Endometrial microvascular endothelial cells (primary cell): ENCODE data around the gene RALGAPA1. TPM values are rescaled to one million over a fixed set of nuclear protein-coding genes. Genes with fewer than 3 reads are reported as not detected.
"Not testable (repeated sequence)": the region's sequence is repeated elsewhere in the genome, so short reads cannot be mapped to it uniquely, and the experiment has no call there.

Source experiments
- in situ Hi-C: cut with HindIII; loops from 2 replicates; pipeline ENCODE4 v1.10.0; 2017; ENCODE audit warnings: low sequenced_read_pairs, low pct_unique_long_range_greater_than_20kb; ENCODE audit errors: inconsistent ontology term
- total RNA-seq: library from RNA; depleted of rRNA; stranded (reverse); fragments of >200 nt; gene quantifications from one replicate; pipeline ENCODE4 v1.2.3, GENCODE V29; 2015; ENCODE audit errors: inconsistent ontology term

RALGAPA1 gene
- total RNA-seq, result 16.4 TPM

DNA sequence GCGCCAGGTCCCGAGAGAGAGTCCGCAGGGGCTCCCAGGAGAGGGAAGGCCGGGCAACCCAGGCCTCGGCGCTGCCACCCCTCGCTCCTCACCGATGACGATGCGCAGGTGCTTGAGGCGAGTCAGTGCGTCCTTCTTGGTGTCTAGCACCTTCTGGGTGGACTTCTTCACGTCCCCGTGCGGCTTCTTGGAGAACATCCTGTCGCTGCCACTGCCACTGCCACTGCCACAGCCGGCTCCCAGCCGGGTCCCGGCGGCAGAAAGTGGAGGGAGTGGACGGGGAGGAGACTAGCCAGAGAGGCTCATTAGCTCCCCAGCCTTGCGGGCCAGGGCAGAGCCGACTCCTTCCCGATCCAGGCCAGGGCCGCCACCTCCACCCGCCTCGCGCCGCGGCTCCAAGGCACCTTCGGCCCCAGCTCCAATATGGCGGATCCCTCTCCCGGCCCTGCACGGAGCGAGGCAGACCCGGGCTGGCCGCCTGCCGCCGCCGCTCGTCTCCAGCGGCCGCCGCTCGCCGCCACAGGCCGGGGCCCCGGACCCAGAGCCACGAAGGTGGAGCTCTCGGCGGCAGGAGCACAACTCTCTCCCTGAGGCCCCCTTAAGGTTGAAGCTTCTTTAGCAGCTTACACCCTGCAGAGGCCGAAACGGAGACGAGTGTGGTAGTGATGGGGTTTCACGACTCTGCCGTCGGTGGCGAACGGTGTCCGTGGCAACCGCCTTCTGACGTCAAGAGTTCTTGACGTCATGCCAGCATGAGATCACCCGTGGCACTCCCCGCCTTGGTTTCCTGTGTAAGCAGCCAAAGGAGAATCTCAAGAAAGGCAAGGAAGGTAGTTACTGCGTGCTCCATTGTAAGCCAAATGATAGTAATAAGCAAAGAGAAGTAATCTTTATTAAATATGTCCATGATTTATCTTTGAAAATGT, at the start of gene RALGAPA1:
TSS of gene RALGAPA1 (minus strand) at position 658 of the 926 bp plus-strand sequence. CDS start at position 198, 460 bp downstream.
- in situ Hi-C loops, result not testable (repeated sequence)

DNA sequence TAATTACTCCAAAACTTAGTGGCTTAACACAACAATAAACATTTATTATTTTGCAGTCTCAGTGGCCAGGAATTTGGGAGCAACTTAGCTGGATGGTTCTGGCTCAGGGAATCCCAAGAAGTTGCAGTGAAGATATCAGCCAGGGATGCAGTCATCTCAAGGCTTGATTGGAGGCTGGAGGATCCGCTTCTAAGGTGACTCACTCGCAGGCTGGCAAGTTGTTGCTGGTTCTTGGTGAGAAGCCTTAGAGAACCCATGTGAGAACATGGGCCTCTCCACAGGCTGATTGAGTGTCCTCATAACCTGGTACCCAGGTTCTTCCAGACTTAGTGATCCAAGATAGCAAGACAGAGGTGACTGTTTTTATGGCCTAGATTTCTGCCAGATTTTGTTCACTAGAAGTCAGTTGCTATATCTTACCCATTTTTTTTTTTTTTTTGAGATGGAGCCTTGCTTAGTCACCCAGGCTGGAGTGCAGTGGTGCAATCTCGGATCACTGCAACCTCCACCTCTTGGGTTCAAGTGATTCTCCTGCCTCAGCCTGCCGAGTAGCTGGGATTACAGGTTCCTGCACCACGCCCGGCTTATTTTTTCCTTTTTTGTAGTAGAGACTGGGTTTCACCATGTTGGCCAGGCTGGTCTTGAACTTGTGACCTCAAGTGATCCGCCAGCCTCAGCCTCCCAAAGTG, 49.6 kb upstream of the RALGAPA1 start:
- in situ Hi-C loops, result no loop called here

DNA sequence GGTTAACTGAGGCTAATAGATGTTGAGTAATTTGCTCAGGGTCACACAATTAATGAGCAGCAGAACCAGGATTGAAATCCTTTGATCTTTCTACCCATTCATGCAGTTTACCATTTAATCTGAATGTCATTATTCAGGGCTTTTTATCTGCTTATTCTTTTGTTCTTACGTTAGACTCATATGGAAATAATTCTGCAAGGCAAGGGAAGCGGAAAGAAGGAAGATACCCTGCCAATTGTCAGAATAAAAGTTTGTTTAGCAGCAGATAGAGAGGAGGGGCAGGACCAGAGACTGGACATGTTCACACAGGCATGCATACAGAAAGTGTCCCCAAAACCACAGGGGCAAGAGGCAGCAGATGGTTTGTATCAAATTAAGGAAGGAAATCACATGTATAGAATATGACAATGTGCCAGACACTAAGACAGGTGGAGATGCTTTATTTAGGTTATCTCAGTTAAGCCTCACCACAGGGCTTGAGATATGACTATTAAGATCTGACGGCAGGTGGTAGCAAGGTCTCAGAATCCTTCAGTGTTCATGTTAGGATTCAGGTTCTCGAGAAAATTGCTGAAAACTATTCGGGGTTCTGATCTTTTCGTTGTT, 46.9 kb upstream of the RALGAPA1 start:
- in situ Hi-C loops, result no loop called here

DNA sequence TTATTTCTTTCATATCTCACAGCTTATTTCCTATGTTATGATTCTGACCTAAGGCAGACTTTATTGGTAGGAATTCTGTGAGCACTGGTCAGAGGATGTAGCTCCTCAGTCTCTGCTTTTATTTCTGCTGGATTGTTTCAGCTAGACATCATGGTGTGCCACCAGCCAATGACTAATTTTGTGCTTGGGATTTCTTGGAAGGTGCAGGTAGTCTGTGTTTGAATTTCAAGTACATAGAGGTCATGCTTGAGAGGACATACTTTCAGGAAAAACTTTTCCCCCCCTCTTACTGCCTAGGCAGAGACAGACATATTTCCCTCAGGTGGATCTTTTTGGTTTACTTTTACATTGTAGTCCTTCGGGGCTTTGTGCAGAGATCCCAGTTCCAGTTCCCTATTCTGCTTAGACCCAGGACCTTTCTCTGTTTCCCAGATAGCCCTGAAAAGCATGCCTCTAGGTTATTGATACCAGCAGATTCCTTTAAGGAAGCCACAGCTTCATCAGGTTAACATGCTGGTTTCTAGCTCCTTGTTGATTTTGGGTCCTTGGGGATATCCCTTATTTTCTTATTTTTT, 45.7 kb upstream of the RALGAPA1 start:
- in situ Hi-C loops, result no loop called here

DNA sequence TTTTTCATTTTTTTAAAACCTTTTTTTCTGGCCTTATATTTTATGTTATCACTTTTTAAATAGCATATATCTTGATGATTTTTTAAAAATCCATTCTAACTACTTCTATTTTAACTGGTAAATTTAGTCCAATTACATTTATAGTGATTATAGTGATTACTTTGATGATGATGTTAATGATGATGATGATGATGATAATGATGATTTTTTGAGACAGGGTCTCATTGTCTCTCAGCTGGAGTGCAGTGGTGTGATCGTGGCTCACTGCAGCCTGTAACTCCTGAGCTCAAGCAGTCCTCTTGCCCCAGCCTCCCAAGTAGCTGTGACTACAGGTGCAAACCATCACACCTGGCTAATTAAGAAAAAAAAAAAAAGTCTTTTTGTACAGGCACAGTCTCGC, 44.1 kb upstream of the RALGAPA1 start:
- in situ Hi-C loops, result no loop called here

DNA sequence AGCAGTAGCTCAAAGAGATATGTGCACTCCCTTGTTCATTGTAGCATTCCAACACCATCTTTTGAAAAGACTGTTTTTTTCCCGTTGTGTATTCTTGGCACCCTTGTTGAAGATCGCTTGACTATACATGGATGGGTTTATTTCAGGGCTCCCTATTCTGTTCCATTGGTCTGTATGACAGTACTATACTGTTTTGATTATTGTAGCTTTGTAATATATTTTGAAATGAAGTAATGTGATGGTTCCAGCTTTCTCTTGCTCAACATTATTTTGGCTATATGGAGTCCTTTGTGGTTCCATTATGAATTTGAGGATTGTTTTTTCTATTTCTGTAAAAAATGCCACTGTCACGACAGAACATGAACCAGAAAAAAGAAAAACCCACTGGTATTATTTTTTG, 42.7 kb upstream of the RALGAPA1 start:
- in situ Hi-C loops, result no loop called here

DNA sequence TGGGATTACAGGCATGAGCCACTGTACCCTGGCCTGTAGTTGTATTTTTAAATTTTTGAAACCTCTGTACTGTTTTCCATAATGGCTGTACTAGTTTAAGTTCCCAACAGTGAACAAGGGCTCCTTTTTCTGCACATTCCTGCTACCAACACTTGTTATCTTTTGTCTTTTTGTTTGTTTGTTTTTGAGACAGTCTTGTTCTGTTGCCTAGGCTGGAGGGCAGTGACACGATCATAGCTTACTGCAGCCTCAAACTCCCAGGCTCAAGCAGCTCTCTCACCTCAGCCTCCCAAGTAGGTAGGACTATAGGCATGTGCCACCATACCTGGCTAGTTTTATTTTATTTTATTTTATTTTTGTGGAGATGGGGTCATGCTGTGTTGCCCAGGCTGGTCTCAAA, 40.0 kb upstream of the RALGAPA1 start:
- in situ Hi-C loops, result no loop called here

DNA sequence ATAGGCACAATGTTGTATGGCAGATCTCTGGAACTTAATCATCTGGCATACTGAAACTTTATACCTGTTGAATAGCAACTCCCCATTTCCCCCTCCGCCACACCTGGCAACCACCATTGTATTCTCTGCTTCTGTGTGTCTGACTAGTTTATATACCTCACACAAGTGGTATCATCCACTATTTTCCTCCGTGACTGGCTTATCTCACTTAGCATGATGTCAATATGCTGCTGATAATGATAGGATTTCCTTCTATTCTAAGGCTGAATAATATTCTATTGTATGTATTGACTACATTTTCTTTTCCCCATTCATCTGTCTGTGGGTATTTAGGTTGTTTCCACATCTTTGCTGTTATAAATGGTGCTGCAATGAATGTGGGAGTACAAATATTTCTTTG, 38.5 kb upstream of the RALGAPA1 start:
- in situ Hi-C loops, result no loop called here

DNA sequence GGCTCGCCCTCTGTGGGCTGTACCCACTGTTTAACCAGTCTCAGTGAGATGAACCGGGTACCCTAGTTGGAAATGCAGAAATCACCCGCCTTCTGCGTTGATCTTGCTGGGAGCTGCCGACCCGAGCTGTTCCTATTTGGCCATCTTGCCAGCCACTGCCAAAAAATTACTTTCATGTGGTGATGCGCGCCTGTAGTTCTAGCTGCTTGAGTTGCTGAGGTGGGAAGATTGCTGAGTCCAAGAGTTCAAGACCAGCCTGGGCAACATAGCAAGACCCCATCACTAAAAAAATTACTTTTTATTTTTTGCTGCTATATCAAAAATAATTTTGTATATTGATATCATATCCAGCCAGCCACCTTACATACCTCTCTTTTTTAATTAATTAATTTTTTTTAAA, 35.4 kb upstream of the RALGAPA1 start:
- in situ Hi-C loops, result no loop called here

DNA sequence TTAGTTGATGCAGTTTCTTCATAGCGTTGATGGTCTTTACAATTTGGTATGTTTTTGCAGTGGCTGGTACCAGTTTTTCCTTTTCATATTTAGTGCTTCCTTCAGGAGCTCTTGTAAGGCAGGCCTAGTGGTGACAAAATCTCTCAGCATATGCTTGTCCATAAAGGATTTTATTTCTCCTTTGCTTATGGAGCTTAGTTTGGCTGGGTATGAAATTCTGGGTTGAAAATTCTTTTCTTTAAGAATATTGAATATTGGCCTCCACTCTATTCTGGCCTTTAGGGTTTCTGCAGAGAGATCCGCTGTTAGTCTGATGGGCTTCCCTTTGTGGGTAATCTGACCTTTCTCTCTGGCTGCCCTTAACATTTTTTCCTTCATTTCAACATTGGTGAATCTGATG, 33.1 kb upstream of the RALGAPA1 start:
- in situ Hi-C loops, result not testable (repeated sequence)

DNA sequence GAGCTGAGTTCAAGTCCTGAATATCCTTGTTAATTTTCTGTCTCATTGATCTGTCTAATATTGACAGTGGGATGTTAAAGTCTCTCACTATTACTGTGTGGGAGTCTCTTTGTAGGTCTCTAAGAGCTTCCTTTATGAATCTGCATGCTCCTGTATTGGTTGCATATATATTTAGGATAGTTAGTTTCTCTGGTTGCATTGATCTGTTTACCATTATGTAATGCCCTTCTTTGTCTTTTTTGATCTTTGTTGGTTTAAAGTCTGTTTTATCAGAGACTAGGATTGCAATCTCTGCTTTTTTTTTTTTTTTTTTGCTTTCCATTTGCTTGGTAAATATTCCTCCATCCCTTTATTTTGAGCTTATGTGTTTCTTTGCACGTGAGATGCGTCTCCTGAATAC, 32.6 kb upstream of the RALGAPA1 start:
- in situ Hi-C loops, result not testable (repeated sequence)

DNA sequence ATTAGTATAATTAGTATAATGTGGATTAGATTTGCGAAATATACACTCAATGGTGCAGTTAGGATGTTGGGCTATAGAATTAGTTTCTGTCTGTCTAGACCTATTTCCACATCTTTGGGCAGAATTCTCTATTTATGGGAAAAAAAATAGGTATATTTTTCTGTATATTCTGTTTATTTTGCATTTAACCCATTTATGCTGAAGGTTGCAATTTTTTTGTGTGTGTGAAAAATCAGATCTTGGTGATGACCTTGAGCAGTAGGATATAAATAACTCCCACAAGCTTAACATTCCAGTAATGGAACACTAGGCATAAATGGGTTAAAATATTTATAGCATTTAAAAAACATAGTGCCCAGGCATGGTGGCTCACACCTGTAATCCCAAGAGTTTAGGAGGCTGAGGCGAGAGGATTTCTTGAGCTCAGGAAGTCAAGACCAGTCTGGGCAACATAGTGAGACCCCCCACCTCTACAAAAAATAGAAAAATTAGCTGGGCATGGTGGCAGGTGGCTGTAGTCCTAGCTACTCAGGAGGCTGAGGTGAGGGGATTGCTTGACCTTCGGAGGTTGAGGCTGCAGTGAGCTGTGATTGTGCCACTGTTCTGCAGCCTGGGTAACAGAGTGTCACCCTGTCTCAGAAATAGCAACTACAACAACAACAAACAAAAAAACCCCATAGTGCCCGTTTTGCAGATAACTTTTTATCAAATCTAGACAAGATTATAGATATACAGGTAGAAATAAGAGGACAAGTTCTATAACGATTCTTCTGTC, 26.3 kb upstream of the RALGAPA1 start:
- in situ Hi-C loops, result no loop called here

DNA sequence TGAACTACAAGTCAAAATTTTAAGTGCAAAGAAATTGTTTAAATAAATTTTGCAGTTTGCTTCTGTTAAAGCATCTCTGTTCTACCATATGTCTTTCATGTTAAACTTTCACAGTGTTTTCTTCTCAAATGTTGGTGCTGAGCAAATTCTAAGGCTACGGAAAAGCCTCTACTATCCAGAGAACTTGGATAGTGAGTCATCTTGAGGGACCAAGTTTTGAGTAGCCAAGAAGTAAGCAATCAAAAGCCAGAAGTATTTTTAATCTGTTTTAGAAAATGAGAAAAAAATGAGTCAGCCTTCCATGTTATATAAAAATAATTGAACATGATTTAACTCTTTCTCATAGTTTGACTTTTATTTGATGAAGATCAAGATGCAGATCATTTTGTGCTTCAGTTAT, 20.4 kb upstream of the RALGAPA1 start:
- in situ Hi-C loops, result no loop called here

DNA sequence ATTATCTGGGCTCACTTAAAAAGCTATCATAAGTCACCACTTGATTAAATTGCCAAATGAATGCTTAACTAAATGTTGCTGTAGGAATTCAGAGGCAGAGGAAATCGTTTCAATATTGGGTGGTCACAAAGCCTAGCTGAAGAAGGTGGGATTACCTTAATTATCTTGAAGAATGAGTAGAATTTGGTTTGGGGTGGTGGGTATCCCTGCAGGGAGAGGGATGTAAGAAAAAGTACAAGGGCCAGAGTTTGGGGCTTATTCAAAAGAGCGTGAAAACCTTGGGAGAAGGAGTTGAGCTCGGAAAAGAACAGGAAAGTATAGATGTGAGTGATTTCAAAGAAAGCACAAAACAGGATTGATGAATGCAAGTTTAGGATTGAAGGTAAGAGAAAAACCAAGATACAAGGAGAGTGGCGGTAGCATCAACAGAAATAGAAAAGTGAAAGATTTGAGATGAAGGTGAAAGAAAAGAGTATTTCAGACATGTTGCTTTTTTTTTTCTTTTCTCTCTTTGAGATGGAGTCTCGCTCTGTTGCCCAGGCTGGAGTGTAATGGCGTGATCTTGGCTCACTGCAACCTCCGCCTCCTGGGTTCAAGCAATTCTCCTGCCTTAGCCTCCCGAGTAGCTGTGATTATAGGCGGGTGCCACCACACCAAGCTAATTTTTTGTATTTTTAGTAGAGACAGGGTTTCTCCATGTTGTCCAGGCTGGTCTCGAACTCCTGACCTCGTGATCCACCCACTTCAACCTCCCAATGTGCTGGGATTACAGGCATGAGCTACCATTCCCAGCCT, 18.8 kb upstream of the RALGAPA1 start:
- in situ Hi-C loops, result no loop called here

DNA sequence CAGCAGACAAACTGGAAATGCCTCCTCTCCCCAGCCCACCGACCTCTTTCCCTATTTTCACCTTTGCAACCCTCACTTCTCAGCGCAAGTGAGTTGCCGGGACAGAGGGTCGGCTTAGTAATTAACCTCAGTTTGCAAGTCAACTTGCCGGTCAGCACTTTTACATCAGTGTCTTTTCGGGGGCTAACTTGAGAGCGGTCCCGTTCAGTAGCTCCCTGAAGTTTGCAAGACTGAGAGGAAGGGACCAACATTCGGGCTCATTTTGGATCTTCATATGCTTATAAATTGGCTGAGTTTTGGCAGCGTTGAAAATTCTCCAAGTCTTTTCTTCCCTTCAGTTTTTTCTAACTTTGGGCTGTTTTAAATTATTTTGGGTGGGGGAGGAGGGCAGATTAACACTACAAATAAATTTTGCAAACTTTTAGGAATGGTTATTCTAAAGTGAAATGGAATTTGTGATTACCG, 17.9 kb upstream of the RALGAPA1 start:
- in situ Hi-C loops, result no loop called here

DNA sequence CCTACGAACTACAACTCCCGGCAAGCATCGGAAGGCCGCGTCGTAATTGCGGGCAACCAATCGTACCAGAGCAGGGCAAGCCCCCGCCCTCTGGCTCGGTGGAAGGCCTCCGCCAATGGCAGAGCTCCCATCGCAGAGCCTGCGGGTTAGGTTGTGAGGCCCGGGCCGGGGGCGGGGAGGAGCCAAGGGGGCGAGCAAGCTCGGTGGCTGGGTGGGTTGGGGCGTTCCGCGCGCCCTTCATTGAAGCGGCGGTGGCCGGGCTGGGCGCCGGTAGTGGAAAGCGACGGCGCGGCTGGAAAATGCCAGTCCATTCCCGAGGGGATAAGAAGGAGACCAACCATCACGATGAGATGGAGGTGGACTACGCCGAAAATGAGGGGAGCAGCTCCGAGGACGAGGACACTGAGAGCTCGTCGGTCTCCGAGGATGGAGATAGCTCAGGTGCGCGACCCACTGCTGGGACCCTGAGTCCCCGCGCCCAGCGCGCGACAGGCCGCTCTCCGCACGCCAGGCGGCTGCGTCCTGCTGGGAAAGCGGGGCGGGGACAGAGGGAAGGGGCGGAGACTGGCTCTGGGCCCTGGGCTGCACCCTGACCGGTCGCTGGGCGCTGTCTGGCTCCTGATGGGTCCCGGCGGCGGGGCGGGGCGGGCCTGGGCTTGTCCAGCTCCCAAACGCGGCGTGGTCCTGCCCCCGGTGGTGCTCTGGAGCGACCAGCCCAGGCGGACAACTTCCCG, 17.3 kb upstream of the RALGAPA1 start, which contains the start of gene BRMS1L:
TSS of gene BRMS1L (plus strand) at position 121 of the 734 bp plus-strand sequence. CDS start at position 300, 179 bp downstream.
- in situ Hi-C loops, result no loop called here

DNA sequence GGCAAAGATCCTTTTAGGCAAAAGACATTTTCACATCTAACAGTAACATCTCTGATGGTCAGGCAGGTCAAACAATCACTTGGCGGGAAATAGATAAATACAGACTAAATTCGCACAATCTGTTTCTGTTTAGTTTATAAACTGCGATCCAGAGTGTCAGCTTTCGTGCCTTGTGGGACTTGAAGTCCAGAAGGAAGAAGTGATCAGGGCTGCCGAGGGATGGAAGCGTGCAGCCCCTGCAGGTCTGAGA, 16.8 kb upstream of the RALGAPA1 start:
- in situ Hi-C loops, result no loop called here
